NCI-H1048 (cell line): ENCODE data around the gene SYNE1.
"Not testable (repeated sequence)": the region's sequence is repeated elsewhere in the genome, so short reads cannot be mapped to it uniquely, and the experiment has no call there.

Experiments
- DNase-seq: peaks from one replicate; lab custom pipeline; 2025; lab: John Stamatoyannopoulos, UW

Gene SYNE1

GRCh38 chr6:152571089-152571488, 66.1 kb downstream of the SYNE1 start:
- no peak for DNase-seq

- no peak for DNase-seq
These were observed 70.9 kb downstream of the SYNE1 start for GRCh38 chr6:152566103-152566875.

DNA sequence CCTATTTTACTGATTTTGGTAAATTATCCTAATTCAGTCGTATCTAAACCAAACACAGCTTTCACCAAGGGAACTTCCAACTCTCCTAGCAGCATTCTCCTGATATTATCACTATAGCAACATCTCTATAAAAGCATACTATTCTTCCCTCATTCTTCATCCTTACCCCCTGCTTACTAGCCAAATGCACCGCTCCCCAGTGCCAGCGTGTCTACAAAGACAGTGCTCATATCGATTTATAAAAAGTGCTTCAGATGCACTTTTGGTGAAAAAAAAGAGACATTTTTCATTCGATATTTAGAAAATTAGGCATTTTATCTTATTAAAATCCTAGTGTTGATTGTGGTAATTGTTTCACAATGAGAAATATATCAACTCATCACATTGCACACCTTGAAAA, 74.0 kb downstream of the SYNE1 start:
- no peak for DNase-seq

DNA sequence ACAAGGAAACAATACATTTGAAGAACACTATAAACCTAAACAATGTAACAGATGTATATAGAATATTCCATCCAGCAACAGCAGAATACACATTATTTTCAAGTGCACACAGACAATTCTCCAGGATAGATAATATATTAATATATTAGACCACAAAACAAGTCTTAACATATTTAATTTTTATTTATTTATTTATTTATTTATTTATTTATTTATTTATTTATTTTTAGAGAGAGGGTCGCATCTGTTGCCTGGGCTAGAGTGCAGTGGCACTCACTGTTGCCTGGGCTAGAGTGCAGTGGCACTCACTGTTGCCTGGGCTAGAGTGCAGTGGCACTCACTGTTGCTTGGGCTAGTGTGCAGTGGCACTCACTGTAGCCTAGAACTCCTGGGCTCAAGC, 78.4 kb downstream of the SYNE1 start:
- not testable (repeated sequence) for DNase-seq

DNA sequence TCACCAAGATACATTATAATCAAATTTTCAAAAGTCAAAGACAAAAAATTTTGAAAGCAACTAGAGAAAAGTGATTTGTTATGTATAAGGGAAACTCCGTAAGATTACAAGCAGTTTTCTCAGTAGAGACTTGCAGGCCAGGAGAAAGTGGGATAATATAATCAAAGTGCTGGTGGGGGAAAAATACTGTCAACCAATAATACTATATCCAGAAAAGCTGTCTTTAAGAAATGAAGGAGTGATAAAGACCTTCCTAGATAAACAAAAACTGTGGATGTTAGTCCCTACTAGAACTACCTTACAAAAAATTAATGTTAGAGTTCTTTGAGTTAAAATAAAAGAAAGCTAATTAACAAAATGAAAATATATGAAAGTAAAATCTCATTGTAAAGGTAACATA, 79.7 kb downstream of the SYNE1 start:
- no peak for DNase-seq

- DNase-seq: no peak
These were observed 82.3 kb downstream of the SYNE1 start for GRCh38 chr6:152554851-152555250.

DNA sequence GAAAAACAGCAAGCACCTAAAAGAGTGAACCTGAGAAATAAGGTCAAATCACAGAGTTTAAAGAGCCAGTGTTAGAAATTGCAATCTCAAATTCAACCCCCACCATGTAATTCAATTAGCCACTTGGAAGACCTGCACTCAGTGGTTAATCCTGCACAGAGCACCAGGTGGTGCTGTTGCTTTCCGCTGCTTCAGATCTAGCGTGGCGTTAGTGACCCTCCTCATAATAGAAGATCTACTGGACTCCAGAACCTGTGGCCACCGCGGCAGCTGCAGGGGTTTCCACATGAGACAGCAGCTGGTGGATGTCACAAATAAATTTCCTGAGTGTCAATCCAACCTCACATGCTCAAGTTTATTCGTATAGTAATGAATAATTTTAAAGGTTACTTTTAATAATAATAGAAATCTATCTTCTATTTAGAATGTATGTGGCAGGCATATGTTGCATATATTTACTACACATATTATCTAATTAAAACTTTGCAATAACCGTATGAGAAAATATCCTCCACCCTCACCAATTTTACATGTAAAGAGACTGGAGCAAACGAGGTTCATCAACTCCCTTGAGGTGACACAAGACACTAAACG, 84.4 kb downstream of the SYNE1 start:
- no peak for DNase-seq

DNA sequence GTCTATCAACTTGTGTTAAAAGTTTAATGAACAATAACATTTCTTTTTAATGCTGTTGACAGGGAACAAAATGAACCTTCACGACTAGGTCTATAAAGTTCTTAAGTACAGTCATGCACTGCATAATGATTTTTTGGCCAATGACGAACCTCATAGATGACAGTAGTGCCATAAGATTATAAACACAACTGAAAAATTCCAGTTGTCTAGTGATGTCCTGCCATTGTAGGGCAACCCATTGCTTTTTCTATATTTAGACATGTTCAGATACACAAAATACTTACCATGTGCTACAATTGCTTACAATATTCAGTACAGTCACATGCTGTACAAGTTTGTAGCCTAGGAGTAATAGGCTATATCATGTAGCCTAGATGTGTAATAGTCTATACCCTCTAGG, 93.6 kb downstream of the SYNE1 start:
- no peak for DNase-seq

- DNase-seq: no peak
These were observed 96.8 kb downstream of the SYNE1 start for GRCh38 chr6:152540381-152540780.

DNA sequence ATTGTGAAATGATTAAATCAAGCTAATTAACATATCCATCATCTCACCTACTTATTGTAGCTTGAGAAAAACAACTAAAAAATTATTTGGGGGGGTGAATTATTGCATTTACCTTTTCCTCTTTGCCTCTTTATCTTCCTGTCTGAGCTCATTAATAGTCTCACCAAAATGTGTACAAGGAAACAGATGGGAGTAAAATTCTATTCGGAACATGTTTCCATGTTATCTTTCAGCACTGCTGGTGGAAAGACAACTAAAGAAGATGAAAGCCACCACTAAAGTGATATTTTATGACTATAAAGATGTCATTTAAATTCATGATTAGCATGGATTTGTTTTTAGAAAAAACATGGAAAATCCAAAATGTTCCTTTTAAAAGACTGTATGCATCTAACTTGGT, 102.6 kb downstream of the SYNE1 start:
- no peak for DNase-seq

DNA sequence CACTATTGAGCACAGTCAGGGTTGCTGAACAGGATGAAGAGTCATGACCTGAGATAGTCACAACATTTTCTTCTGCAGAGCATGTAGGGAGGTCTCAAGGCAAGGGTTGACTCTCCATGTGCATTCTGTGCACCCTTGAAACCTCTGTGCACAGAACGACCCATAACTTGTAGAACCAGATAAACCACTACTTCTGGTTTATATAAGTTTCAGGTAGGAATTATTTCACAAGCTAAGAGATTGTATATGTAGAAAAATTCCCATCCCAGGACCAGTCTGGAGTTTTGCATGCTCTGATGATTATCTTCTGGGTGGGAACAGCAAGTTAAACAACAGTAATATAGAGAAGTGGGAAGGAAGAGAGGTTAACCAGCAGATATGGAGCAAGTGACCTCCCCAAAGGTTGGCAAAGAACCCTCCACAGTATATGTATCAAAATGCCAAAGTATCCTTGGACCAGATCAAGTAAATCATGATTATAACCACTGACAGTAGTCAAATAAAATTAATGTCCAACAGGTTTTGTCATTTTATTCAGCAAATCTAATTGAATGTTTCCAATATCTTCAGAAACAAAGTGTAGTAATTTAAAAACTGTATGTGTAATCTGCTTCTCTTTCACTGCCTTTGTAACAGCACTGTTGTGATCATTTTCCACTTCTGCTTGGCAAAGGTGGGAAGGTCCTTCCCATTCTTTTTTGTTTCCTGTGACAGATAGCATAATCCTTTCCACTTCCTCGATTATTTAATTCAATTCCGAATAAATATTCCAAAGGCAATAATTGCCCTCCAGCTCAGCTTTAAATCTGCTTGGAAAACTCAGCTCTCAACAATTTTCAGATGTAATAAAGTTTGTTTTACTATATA, 104.4 kb downstream of the SYNE1 start:
- DNase-seq: no peak

DNA sequence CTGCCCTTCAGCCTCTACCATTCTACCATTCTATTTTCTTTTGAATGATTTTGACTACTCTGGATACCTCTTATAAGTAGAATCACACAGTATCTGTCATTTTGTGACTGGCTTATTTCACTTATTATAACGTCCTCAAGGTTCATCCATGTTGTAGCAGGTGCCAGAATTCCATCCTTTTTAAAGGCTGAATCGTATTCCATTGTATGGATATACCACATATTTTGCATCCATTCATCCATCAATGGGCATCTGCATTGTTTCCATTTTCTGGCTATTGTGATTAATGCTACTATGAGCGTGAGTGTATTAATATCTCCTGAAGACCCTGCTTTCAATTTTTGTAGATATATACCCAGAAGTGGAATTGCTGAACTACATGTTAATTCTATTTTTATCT, 105.5 kb downstream of the SYNE1 start:
- DNase-seq: no peak

DNA sequence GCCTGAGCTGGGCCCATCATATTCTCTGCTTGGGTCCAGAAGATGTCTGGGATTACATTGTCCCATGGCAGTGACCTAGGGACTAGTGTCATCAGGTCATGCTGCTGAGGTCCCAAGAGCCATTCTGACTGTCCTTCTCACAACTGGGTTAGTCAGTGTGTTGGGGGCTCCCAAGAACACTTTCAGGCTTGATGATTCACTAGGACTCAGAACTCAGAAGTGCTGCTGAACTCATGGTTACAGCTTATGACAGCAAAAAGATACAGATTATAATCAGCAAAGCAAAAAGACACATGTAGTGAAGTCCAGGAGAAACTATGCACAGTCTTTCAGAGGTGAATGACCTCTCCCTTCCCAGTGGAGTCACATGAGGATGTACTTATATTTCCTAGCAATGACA, 107.8 kb downstream of the SYNE1 start:
- DNase-seq: no peak

GRCh38 chr6:152514120-152514519, 123.0 kb downstream of the SYNE1 start:
- not testable (repeated sequence) for DNase-seq

DNA sequence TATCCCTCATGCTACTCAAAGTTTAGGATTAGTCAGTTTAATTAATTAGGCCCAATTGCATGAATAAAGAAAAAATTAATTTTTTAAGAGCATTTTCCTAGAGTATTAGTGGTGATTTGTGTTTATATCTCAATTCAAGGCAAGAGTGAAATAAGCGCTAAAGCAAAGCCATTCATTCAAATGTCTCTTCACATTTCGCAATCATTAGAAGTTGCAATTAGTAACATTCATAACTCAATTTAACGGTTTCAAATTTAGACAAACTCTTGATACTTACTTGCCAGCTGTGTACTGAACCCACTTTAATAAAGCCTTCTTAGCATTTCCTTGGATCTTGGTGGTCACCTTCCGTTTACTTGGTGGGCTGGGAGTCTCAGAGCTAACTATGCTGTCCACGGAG, 127.2 kb downstream of the SYNE1 start:
- no peak for DNase-seq

DNA sequence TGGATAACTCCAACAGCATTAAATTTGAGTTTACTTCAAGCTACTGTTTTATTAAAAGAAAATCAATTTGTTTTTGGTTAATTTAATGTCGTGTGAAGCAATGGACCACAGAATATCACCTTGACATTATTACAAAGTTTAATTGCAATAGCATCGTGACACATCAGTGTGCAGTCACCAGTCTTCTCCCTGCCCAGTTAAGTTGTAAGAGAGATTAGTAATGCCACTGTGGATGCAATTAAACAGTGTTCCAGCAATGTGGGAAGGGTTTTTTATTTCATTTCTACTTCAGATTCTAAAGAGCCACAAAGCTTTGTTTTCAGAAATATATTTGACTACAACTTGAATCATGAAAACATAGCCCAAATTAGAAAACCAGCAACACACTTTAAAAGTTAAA, 128.7 kb downstream of the SYNE1 start:
- no peak for DNase-seq

DNA sequence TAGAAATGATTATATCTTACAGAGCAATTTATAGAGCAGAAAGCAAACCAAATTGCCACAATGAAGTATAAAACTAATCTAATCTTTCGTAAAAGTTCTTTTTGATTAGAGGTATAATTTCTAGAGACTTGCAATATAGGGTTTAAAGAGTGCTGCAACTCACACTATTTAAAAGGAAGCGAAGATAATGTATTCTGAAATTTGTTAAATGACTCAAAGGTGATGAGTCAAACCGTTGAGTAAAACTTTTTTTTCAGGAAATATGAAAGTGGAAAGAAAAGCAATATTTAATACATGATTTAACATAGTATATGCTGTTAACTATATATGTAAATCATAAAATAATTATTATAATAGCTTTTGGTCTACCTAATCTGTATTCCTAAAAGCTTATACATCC, 133.6 kb downstream of the SYNE1 start:
- DNase-seq: no peak

DNA sequence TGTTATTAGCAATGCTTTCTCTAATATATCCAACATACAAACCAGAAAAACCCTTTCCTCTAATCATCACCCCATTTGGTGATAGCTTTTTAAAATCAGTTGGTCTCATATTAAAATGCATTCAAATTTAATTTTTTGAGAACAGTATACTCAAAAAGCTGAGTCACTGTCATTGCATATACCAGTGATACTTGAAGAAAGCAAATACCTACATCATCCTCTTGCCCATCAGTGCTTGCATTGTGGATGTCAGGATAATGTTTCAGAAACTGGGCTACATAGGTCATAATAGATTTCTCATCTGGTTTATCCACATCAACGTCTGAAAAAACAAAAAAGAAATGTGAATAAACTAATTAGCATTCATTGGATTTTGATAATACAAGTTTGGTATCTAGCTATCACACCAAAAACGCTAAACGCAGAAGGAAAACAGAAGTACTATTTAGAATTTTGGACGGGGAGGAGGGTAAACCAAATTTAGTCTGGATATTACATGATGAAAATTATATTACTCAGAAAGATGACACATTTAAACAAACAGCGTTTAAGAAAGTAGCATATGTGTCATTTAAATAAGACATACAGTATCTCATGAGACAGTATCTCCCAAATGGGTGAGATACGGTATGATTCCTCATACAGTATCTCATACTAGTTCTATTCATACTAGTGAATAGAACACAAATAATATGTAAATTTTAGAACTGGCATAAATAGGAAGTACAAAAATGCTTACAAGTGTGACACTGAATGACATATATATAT, 134.6 kb downstream of the SYNE1 start:
- DNase-seq: no peak

DNA sequence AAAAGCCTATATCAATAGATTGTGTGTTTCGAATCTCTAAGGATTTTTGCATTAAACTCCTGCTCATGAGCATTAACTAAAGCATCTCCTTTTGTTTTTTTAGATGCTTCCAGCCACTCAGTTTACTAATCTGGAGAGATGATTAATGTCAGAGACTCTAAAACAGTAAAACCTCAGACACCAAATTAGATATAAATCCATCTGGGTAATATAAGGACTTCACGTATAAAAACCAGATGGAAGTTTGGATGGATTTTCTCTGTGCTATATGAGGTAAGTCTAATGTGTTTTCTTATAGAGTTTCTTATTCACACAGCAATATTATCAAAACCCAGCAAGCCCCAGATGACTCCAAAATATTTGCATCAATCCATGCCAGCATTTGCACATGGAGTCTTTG, 137.2 kb downstream of the SYNE1 start:
- DNase-seq: no peak

- DNase-seq: no peak
These were observed 140.4 kb downstream of the SYNE1 start for GRCh38 chr6:152496731-152497130.

GRCh38 chr6:152495456-152495855, 141.7 kb downstream of the SYNE1 start:
- DNase-seq: not testable (repeated sequence)

DNA sequence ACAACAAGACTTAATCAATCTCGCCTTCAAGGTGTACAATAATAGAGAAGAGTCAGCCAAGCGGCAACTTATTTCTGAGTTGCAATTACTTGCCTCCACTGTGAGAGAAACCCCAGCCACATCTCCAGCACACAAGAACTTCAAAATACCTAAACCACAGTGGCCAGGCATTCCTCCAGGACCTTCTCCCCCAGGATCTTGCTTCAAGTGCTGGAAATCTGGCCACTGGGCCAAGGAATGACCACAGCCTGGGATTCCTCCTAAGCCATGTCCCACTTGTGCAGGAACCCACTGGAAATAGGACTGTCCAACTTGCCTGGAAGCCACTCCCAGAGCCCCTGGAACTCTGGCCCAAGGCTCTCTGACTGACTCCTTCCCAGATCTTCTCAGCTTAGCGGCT, 144.9 kb downstream of the SYNE1 start:
- DNase-seq: not testable (repeated sequence)
